ENCODE data around the gene RAD18.

The RAD18 gene

GRCh38 chr3:8834974-8835373 lies 128.3 kb downstream of the RAD18 start:
- no peak for DNase-seq

GRCh38 chr3:8827641-8828040 lies 135.6 kb downstream of the RAD18 start:
- DNase-seq: no peak
